ENCODE results near the gene SHROOM3.

GRCh38 chr4:76486588-76487276, 51.7 kb downstream of the SHROOM3 start:
- TF ChIP-seq CTCF (IDR thresholded peaks at IDR 0.05; ENCODE audit: insufficient read depth, low read length, poor library complexity, severe bottlenecking) (no peak), EZH2phosphoT487 (conservative IDR thresholded peaks at IDR 0.05; ENCODE audit: low read length) (no peak)
